Hindlimb muscle (tissue), 1 donor: ENCODE measurements around the gene XKR3. TPM values are rescaled to one million over a fixed set of nuclear protein-coding genes. Genes with fewer than 3 reads are reported as not detected.
"Not testable (repeated sequence)": the region's sequence is repeated elsewhere in the genome, so short reads cannot be mapped to it uniquely, and the experiment has no call there.

Source experiments
- DNase-seq: peaks from one replicate; pipeline ENCODE4 v3.0.0-alpha.2; 2013
- polyA plus RNA-seq: library from polyadenylated mRNA; unstranded; fragments of 120-200 nt; gene quantifications from one replicate; pipeline ENCODE4 v1.2.1, GENCODE V29; 2013; ENCODE audit not compliant: insufficient read length

The XKR3 gene
- polyA plus RNA-seq, 1 donor, result not detected

DNA sequence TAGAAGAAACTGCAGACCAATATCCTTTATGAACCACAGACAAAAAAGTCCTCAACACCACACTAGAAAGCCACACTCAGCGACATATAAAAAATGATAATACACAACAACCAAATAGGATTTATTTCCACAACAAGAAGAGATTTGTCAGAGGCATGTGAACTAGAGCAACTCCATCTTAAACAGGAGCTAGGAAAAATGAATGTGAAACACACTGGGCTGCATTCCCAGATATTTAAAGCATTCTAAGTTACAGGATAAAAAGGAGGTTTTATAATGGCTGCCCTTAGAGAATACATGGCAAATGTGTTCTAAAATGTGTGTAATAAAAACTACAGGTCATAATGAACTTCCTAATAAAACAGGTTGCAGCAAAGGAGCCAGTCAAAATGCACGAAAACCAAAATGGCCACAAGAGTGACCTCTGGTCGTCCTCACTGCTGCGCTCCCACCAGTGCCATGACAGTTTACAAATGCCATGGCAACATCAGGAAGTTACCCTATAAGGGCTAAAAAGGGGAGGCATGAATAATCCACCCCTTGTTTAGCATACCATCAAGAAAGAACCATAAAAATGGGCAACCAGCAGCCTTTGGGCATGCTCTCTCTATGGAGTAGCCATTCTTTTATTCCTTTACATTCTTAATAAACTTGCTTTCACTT is 21.8 kb downstream of the XKR3 start:
- DNase-seq, result no peak

GRCh38 chr22:16801571-16801970 is 23.6 kb downstream of the XKR3 start:
- no peak for DNase-seq

DNA sequence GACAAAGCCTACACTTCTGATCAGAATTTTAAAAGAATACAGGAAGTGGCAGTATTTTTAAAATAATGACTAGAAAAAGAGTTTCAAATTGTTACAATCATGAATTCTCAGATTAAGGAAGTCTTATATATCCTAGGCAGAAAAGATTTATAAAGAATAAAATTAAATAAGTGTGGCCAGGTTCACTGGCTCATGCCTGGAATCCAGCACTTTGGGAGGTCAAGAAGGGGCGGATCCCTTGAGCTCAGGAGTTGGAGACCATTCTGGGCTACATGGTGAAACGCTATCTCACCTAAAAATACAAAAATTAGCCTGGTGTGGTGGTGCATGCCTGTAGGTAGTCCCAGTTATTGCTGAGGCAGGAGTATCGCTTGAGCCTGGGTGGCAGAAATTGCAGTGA is 24.1 kb downstream of the XKR3 start:
- DNase-seq, result no peak

GRCh38 chr22:16800358-16800757 is 24.9 kb downstream of the XKR3 start:
- DNase-seq, result no peak

DNA sequence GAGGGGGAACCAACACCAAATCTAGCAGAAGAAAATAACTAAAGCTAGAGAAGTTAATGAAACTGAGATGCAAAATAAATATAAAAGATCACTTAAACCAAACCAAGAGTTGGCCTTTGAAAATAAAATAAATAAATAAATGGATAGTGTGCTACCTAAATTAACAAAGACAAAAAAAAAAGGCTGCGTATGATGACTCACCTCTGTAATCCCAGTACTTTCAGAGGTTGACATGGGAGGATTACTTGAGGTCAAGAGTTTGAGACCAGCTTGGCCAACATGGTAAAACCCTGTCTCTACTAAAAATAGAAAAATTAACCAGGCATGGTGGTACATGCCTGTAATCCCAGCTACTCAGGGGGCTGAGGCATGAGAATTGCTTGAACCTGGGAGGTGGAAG is 29.7 kb downstream of the XKR3 start:
- DNase-seq, result not testable (repeated sequence)

DNA sequence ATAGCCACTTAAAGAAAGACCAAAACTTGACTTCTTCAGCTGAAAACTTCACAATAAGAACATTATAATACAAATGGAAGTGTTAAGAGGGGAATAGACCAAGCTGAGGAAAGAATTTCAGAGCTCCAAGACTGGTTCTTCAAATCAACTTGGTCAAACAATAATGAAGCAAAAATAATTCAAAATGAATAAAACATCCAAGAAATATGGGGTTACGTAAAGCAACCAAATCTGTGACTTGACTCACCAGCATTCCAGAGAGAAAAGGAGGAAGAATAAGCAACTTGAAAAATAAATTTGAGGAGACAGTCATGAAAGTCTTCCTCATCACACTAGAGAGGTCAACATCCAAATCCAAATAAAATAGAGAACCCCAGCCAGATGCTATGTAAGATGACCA is 31.4 kb downstream of the XKR3 start:
- no peak for DNase-seq

GRCh38 chr22:16789860-16790493 is 35.2 kb downstream of the XKR3 start:
- no peak for DNase-seq

DNA sequence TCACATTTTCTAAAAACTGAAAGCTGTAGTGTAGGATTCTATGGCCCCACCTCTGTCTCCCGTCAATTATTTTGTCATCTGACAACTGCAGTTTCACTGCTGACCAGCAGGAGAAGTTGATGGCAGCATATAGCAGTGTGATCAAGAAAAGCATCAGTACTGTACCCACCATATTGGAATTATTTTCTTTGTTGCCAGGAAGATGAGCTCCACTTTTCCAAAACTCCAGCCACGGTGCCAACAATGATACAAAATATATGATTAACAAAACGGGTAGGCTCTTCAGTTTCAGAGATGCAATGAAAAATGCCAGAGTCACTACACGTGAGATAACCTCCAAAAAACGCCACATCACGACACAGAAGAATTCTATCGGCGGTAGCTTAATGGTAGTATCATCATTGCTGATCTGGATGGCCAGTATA is 41.3 kb downstream of the XKR3 start:
- DNase-seq, result no peak

GRCh38 chr22:16783453-16783852 is 41.8 kb downstream of the XKR3 start:
- no peak for DNase-seq

GRCh38 chr22:16781764-16782329 is 43.4 kb downstream of the XKR3 start:
- no peak for DNase-seq

GRCh38 chr22:16781074-16781763 is 44.0 kb downstream of the XKR3 start:
- DNase-seq, result no peak

DNA sequence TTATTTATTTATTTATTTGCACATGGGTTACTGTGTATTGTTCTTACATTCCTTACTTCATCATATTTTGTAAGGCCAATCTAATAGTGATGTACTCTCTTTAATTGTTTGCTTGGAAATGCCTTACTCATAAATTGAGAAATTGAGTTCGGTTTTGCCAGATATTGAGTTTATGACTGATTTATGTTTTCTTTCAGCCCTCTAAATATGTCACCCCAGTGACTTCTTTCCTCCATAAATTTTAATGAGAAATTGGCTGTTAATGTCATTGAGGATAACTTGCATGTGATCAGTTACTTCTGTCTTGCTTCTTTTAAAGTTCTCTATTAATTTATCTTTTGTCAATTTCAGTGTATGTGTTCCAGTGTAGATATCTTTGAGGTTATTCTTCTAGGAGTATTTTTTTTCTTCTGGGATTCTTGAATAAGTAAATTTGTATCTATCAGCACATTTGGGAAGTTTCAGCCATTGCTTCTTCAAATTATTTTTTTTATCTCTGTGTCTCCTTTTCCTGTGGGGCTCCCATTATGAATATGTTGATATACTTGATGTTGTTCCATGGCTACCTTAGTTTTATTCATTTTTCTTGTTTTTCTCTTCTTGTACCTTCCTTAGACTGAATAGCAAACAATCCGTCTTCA is 47.8 kb downstream of the XKR3 start:
- no peak for DNase-seq

- DNase-seq, result no peak
These were observed 49.1 kb downstream of the XKR3 start for GRCh38 chr22:16776080-16776479.

GRCh38 chr22:16774911-16775500 is 50.2 kb downstream of the XKR3 start:
- DNase-seq, result no peak

DNA sequence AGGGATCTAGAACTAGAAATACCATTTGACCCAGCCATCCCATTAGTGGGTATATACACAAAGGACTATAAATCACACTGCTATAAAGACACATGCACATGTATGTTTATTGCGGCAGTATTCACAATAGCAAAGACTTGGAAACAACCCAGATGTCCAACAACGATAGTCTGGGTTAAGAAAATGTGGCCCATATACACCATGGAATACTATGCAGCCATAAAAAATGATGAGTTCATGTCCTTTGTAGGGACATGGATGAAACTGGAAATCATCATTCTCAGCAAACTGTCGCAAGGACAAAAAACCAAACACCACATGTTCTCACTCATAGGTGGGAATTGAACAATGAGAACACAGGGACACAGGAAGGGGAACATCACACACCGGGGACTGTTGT is 53.6 kb downstream of the XKR3 start:
- not testable (repeated sequence) for DNase-seq

DNA sequence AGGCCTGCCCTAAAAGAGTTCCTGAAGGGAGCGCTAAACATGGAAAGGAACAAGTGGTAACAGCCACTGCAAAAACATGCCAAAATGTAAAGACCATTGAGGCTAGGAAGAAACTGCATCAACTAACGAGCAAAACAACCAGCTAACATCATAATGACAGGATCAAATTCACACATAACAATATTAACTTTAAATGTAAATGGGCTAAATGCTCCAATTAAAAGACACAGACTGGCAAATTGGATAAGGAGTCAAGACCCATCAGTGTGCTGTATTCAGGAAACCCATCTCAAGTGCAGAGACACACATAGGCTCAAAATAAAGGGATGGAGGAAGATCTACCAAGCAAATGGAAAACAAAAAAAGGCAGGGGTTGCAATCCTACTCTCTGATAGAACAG is 57.3 kb downstream of the XKR3 start:
- DNase-seq, result not testable (repeated sequence)

DNA sequence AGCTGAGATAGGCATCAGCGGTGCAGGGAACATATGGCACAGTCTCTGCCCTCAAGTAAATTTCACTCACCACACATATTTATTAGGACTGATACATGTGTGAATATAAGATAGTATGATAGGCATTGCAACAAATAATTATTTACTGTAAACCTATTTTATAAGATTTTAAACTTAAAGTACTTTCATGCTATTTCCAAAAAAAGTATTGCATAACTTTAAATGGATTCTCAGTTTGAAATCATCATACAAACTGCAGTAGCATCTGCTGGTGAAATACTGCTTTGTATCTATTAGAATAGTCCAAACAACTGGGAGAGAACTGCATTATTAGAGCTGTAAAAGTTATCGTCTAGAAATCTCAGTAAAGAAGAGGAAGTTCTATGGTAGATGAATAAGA is 63.0 kb downstream of the XKR3 start:
- not testable (repeated sequence) for DNase-seq

DNA sequence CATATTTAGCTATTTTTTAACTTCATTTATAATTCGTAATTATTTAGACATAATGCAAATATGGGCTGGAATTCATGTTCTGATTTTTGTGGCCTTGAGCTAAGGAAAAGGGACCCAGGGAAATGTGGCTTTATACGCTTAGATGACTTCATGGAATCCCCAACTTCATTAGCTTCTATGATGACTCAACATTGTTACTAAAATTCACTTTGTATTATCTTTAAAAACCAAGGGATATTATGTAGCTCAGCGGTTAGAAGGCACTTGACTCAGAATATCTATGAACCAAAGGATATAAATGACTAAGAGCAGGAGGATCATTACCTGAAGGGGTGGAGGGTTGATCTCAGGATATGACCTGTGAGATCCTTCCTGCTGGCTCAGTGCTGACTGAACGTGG is 64.8 kb downstream of the XKR3 start:
- not testable (repeated sequence) for DNase-seq

GRCh38 chr22:16749282-16749681 is 75.9 kb downstream of the XKR3 start:
- not testable (repeated sequence) for DNase-seq

DNA sequence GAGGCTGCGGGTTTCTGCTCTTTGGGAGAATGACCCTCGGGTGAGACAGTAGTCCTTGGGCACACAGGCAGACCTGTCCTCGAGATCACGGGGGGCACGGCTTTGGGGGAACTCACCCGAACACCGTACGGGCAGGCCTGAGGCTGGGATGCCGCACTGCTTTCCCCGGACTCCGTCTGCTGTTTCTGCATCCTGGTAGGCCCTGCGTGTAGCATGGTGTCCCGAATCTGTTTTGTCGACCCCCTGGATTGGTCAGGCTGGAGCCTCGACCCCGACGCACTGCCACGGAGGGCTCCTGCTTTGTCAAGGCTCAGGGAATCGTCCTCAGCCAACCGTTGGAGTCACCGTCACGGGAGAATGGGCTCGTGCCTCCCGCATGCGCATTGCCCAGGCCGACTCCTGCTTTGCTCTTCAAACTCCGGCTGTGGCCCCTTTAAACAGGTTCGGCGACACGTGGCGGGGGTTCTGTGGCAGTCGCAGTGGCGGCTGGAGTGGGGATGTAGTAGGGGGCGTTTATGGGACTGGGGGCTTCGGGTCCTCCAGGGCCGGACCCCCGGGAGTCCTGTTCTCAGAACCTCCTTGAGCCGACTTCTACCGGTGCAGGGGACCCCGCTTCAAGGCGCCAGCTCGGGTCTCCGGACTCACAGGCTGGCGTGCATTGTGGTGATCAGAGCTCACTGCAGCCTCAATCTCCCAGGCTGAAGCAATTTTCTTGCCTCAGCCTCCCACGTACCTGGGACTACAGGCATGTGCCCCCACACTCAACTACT is 76.9 kb downstream of the XKR3 start:
- DNase-seq, result not testable (repeated sequence)

DNA sequence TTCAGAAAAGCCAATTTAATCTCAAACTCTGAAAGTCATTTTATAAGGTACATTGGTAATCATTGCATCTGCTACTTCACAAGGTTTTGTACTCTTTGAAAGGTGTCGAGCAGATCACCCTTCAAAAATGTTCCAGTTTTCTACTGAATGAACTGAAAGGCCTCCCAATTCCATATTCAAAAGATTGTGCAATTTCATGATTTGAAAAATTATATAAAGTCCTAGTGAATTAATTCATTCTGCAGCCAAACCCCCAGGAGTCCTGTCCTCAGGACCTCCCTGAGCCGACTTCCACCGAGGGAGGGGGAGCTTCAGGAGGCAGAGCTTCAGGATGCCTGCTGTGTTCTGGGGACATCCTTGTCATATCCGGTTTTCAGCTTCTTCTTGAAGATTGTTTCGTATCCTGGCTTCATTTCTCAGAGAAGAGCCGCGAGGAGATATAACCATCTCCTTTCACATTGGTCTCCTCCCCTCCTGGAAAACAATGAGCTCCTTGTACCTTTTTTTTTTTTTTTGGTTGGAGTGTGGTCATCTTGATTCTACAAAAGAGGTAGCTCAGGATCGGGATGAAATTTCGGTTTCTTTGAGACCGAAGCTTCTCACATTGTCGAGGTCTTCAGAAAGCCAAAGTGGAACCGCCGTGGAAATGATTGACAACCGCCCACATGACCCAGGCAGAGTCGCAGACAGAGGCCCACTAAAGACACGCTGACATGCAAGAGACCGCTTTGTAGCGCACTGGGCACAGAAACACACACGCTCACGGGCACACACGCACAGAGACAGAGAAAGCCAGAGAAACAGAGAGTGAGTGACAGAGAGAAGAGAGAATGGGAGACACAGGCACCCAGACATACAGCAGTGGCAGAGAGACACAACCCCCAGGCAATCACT is 77.7 kb downstream of the XKR3 start:
- not testable (repeated sequence) for DNase-seq
